ENCODE data around the gene CEP104.

DNA sequence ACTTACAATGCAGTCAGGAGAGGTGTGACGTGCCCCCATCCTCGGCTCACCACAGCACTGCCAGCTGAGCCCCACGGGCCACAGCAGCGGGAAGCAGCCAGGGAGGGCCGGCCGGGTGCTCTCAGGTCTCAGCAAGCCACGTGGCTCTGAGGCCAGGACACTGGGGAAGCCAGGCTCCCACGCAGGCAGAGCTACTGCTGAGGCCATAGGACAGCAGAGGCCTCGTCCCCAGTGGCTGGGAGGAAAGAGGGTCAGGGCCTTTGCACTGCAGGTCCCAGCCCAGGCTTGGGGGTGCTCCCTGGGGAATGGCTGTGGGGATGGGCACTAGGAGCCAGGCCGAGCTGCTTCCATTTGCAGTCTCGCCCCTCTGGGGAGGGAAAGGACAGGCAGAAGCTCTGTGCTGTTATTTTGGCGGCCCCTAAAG lies 66.5 kb downstream of the CEP104 start:
- TF ChIP-seq EGR1 (conservative IDR thresholded peaks at IDR 0.05): no peak
- TF ChIP-seq ZFP36 (IDR thresholded peaks at IDR 0.05; ENCODE audit: low read depth, low read length, partially characterized antibody): no peak
- no peak for TF ChIP-seq FOXM1 (IDR thresholded peaks at IDR 0.05; ENCODE audit: low read depth)
- TF ChIP-seq FOXM1 (CRISPR knock-in tag; IDR thresholded peaks at IDR 0.05; ENCODE audit: low read depth): no peak
- no peak for TF ChIP-seq MAFK (IDR thresholded peaks at IDR 0.05; ENCODE audit: low read length)
- TF ChIP-seq JUND (IDR thresholded peaks at IDR 0.05; ENCODE audit: borderline replicate concordance, low read depth, low read length): no peak
- TF ChIP-seq JUND (tag; IDR thresholded peaks at IDR 0.05; ENCODE audit: borderline replicate concordance, low read depth, low read length): no peak
- no peak for TF ChIP-seq ZNF140 (CRISPR knock-in tag; IDR thresholded peaks at IDR 0.05)
- TF ChIP-seq ZNF324 (CRISPR knock-in tag; IDR thresholded peaks at IDR 0.05): no peak
